PC-3 (cell line): ENCODE data around the gene PARVA. TPM values are rescaled to one million over a fixed set of nuclear protein-coding genes. Genes with fewer than 3 reads are reported as not detected.

Source experiments
- ATAC-seq: fragments of 200-7000 bp; cut with Tn5 transposase; 2 replicates; pipeline ENCODE4 v1.9.1; 2020; ENCODE audit warnings: mild to moderate bottlenecking, moderate library complexity
- BruUV-seq: library from RNA; stranded (reverse); fragments of 400-500 nt; replicated peaks from 2 replicates; lab custom pipeline; 2021; lab: Mats Ljungman, UMichigan
- CTCF ChIA-PET: fragments of 300-600 bp; sonication (Branson Sonifier 250); formaldehyde crosslinking; loops from one replicate; lab custom pipeline; 2022; ENCODE audit warnings: antibody characterized with exemption; lab: Charles Lee
- POLR2A ChIA-PET: fragments of 300-600 bp; sonication (Branson Sonifier 250); formaldehyde crosslinking; loops from one replicate; lab custom pipeline; 2022; ENCODE audit warnings: antibody characterized with exemption; ENCODE audit not compliant: unreplicated experiment; lab: Charles Lee
- DNase-seq: peaks from one replicate; pipeline ENCODE4 v3.0.0-alpha.2; 2015
- H2AFZ ChIP-seq: fragments of 300-600 bp; sonication (generic); 2 replicates; pipeline ENCODE4 v1.6.0; 2016; ENCODE audit warnings: antibody characterized with exemption, low read length
- H3F3A ChIP-seq: fragments of 300-600 bp; sonication (generic); one replicate; pipeline ENCODE4 v1.6.0; 2017; ENCODE audit warnings: antibody characterized with exemption, low read length, control low read depth, mild to moderate bottlenecking; ENCODE audit not compliant: unreplicated experiment
- H3K27ac ChIP-seq: fragments of 300-600 bp; sonication (generic); 2 replicates; pipeline ENCODE4 v1.5.1; 2016; ENCODE audit warnings: mild to moderate bottlenecking, low read length
- H3K27me3 ChIP-seq: fragments of 300-600 bp; sonication (generic); 2 replicates; pipeline ENCODE4 v1.6.1; 2016; ENCODE audit warnings: low read length, mixed read lengths
- H3K36me3 ChIP-seq: fragments of 300-600 bp; sonication (generic); 2 replicates; pipeline ENCODE4 v1.6.1; 2016; ENCODE audit warnings: low read depth, mixed run types, low read length, mixed read lengths
- H3K4me1 ChIP-seq: fragments of 300-600 bp; sonication (generic); 2 replicates; pipeline ENCODE4 v1.5.1; 2016; ENCODE audit warnings: low read length; ENCODE audit not compliant: insufficient read depth
- H3K4me2 ChIP-seq: fragments of 300-600 bp; sonication (generic); 2 replicates; pipeline ENCODE4 v1.6.0; 2016; ENCODE audit warnings: low read length
- H3K4me3 ChIP-seq: fragments of 300-600 bp; sonication (generic); 2 replicates; pipeline ENCODE4 v1.5.1; 2016; ENCODE audit warnings: mild to moderate bottlenecking, low read length, mixed read lengths
- H3K79me2 ChIP-seq: fragments of 300-600 bp; sonication (generic); 2 replicates; pipeline ENCODE4 v1.6.1; 2017; ENCODE audit warnings: low read length, mixed read lengths
- H3K9ac ChIP-seq: fragments of 300-600 bp; sonication (generic); 2 replicates; pipeline ENCODE4 v1.6.0; 2016; ENCODE audit warnings: mild to moderate bottlenecking, low read length
- H3K9me2 ChIP-seq: fragments of 300-600 bp; sonication (generic); replicated peaks from 2 replicates; pipeline ENCODE4 v1.6.1; 2016; ENCODE audit warnings: mixed run types, low read length, mixed read lengths
- H3K9me3 ChIP-seq: fragments of 300-600 bp; sonication (generic); 2 replicates; pipeline ENCODE4 v1.6.1; 2016; ENCODE audit warnings: low read length, mixed read lengths
- H4K20me1 ChIP-seq: fragments of 300-600 bp; sonication (generic); 2 replicates; pipeline ENCODE4 v1.6.1; 2016; ENCODE audit warnings: low read length, mixed read lengths
- CTCF ChIP-seq: fragments of 300-600 bp; sonication (generic); conservative IDR thresholded peaks from 2 replicates; pipeline ENCODE4 v1.5.1; 2017; ENCODE audit warnings: antibody characterized with exemption, low read depth, mild to moderate bottlenecking, low read length
- EZH2 ChIP-seq: fragments of 300-600 bp; sonication (generic); IDR thresholded peaks from one replicate; pipeline ENCODE4 v1.6.1; 2017; ENCODE audit warnings: antibody characterized with exemption, mild to moderate bottlenecking, low read length; ENCODE audit not compliant: unreplicated experiment
- EZH2phosphoT487 ChIP-seq: fragments of 300-600 bp; sonication (generic); IDR thresholded peaks from 2 replicates; pipeline ENCODE4 v1.6.1; 2018; ENCODE audit warnings: mild to moderate bottlenecking, antibody characterized with exemption, low read length, borderline replicate concordance
- intact Hi-C: fragments of 100-400 bp; cut with micrococcal nuclease; formaldehyde crosslinking; loops from 2 replicates; pipeline ENCODE4 v1.9.0; 2023
- total RNA-seq: library from RNA; depleted of rRNA; stranded (reverse); fragments of >200 nt; gene quantifications from 2 replicates; pipeline ENCODE4 v1.2.3, GENCODE V29; 2014

Gene PARVA
- total RNA-seq, 1 experiment from 2014 or later = 13.5 TPM

DNA sequence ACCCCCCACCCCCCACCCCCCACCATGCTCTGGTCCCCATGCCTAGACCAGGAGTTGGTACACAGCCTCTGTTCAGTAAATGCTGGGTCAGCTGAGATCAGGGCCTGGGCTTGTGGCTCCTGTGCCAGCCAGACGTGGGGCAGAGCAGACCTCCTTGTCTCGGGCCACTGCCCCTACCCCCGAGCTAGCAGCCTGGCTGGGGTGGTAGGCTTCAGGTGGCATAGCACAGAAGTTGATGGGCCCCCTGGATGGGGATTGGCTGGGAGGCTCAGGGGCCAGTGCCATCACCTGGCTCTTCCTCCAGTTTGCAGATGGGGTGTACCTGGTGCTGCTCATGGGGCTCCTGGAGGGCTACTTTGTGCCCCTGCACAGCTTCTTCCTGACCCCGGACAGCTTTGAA, 139.9 kb downstream of the PARVA start:
- no peak overlapping the region for H3K9ac ChIP-seq
- intact Hi-C loops = no loop called here
- TF ChIP-seq EZH2 (no peak), CTCF (no peak), EZH2phosphoT487 (no peak)
- H4K20me1 ChIP-seq = no peaks in the 10 kb centered on the region
- H3K79me2 ChIP-seq = no peaks in the 10 kb centered on the region
- no peaks in the 10 kb centered on the region for H3K27me3 ChIP-seq
- no TSS peak for BruUV-seq
- no peaks in the 10 kb centered on the region for H3F3A ChIP-seq
- H3K9me2 ChIP-seq = no peaks in the 10 kb centered on the region
- H3K9me3 ChIP-seq = no peaks in the 10 kb centered on the region
- H3K4me3 ChIP-seq = no peak overlapping the region
- H3K27ac ChIP-seq = no peak overlapping the region
- no peak overlapping the region for H3K4me2 ChIP-seq
- no peaks in the 10 kb centered on the region for H3K4me1 ChIP-seq
- no peak for ATAC-seq
- ChIA-PET POLR2A (interaction anchor here (0.6 kb wide), 1 partner anchor 20 kb away, joined by 3 read pairs; no protein-coding TSS in a partner anchor), CTCF (interaction anchor here (0.6 kb wide), 1 partner anchor 371 kb away, joined by 3 read pairs; no protein-coding TSS in a partner anchor)
- H2AFZ ChIP-seq = no peak overlapping the region
- no peak for DNase-seq
- H3K36me3 ChIP-seq = no peaks in the 10 kb centered on the region

DNA sequence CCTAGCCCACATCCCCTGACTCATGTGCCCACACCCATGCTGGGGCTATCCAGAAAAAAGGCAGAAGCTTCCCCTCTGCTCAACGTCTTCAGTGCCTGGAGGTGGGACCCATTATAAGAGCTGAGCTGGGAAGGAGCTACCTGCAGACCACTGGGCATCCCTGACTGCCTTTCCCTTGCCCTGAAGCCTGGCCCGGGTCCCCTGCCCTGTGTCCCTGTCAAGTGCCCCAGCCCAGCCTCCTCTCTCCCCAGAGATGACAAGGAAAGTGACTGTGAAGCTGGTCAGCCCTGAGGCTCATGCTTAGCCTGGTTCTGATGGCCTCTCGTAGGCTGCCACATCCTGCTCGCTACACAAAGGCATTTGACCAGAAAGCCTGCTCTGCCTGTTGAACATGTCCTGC, 140.4 kb downstream of the PARVA start:
- Histone ChIP-seq H3K36me3 (no peaks in the 10 kb centered on the region), H3K9ac (no peak overlapping the region), H3K4me2 (no peak overlapping the region), H3K9me3 (no peaks in the 10 kb centered on the region), H3K79me2 (no peaks in the 10 kb centered on the region), H3F3A (no peaks in the 10 kb centered on the region), H3K9me2 (no peaks in the 10 kb centered on the region), H2AFZ (no peak overlapping the region), H3K27ac (no peak overlapping the region), H3K4me1 (no peaks in the 10 kb centered on the region), H3K27me3 (no peaks in the 10 kb centered on the region), H4K20me1 (no peaks in the 10 kb centered on the region), H3K4me3 (no peak overlapping the region)
- POLR2A ChIA-PET = no interaction called here
- CTCF ChIA-PET = no interaction called here
- intact Hi-C loops = no loop called here
- no peak for TF ChIP-seq EZH2
- no peak for TF ChIP-seq CTCF
- TF ChIP-seq EZH2phosphoT487 = no peak
- no TSS peak for BruUV-seq
- no peak for DNase-seq
- ATAC-seq = no peak

- H3K36me3 ChIP-seq = no peaks in the 10 kb centered on the region
- ATAC-seq = no peak
- ChIA-PET POLR2A (no interaction called here), CTCF (no interaction called here)
- H3K9me2 ChIP-seq = no peaks in the 10 kb centered on the region
- DNase-seq = no peak
- no peak overlapping the region for H3K4me2 ChIP-seq
- H3K27me3 ChIP-seq = no peaks in the 10 kb centered on the region
- no peaks in the 10 kb centered on the region for H4K20me1 ChIP-seq
- no peak overlapping the region for H3K27ac ChIP-seq
- no peaks in the 10 kb centered on the region for H3K4me1 ChIP-seq
- no peaks in the 10 kb centered on the region for H3K79me2 ChIP-seq
- no TSS peak for BruUV-seq
- no peaks in the 10 kb centered on the region for H3K9me3 ChIP-seq
- H2AFZ ChIP-seq = no peak overlapping the region
- TF ChIP-seq EZH2 (no peak), CTCF (no peak), EZH2phosphoT487 (no peak)
- H3F3A ChIP-seq = no peaks in the 10 kb centered on the region
- H3K4me3 ChIP-seq = no peak overlapping the region
- no peak overlapping the region for H3K9ac ChIP-seq
- intact Hi-C loops = no loop called here
Observed at GRCh38 chr11:12518606-12519385, 141.4 kb downstream of the PARVA start.
